Stimulated activated CD8-positive, alpha-beta memory T cell treated with anti-CD3 and anti-CD28 coated beads, Interleukin-2, amount 100 ng/mL, for 48 hours (primary cell): ENCODE data around the gene ZNF25.
"Not testable (repeated sequence)": the region's sequence is repeated elsewhere in the genome, so short reads cannot be mapped to it uniquely, and the experiment has no call there.

ENCODE experiments used
- DNase-seq, 2 donors: peaks; one replicate each; pipeline ENCODE4 v3.0.0-alpha.2; 2020; ENCODE audit warnings: low read depth in 2 of 2

ZNF25 gene

DNA sequence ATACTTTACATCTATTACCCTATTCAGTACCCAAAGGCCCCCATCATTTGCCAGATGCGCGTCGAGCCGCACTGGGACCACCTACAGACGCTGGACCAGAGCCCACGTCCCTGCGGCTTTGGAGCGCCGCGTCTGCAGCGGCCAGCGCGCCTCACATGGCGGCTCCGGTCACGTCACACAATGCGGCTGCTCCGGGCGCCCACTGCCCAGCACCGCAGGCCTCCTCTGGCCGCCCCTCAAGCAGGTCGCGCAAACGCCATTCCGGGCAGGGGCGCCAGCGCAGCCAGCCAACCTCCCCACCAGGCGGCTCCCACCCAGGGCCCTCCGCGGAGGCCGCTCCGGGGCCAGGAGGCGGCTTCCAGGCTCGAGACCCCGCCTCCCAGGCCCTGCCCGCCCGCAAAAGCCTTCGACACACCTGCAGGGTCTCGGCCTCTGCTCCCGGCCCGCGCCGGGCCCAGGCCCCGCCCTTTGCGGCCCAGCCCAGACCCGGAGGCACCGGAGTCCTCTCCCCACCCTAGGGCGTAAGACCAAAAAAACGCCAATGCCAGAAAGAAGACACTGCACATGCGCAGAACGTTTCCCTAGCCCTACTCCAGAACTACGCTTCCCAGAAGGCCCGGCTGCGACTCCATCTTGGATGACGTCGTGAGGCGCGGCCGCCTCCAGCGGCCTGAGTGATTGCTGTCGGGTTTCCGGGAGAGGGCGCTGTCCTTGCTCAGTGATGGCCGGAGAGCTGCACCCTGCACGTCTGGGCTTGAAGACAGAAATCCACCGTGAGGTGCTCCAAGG is at the start of gene ZNF25:
TSS of gene ZNF25 (minus strand) at position 557 of the 789 bp plus-strand sequence. CDS start 4,925 bp downstream, outside the sequence.
- DNase-seq = peak; percentile 92 to 93

GRCh38 chr10:38025283-38025682 is 48.8 kb upstream of the ZNF25 start:
- DNase-seq = no peak

GRCh38 chr10:38019124-38019523 is 42.7 kb upstream of the ZNF25 start:
- DNase-seq = not testable (repeated sequence)

- DNase-seq = no peak
Measured at GRCh38 chr10:38016354-38016753, 39.9 kb upstream of the ZNF25 start.

DNA sequence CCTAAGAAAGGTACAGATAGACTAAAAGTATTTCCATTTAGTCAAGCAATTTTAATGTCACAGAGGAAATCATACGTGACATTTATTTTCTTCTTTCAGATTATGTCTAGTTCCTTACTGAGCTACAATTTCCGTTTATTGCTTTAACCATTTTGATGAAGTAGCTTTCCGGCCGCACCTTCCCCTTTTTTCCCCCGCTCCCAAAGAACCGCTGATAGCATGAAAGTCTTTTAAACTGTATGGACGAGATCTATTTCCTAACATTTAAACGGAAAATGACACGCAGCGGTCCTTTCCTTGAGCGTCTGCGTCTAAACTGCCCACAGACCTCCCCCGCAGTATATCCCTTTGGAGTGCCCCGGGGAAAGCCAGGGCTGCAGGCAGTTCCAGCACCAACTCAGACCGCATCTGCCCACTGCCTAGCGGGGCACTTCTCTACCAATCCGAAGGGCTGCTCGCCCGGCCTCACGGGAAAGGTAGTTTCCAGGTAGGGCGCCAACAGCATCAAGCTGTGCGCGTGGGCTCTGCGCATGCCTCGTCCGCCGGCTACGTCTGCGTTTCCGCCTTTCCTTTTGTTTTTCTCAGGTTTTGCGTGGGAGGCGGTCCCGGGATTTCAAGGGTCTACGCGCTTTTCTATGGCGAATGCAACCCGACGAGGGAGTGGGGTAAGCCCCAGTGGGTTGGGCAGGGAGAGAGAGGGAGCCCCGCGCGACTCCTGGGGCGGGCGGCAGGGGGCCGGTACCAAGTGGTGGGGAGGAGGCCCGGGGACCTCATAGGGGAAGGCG is 33.9 kb upstream of the ZNF25 start, which contains the start of gene ZNF33A:
TSS of gene ZNF33A (plus strand) at position 557 of the 785 bp plus-strand sequence. CDS start 1,667 bp downstream, outside the sequence.
- DNase-seq = peak; percentile 77 to 85

GRCh38 chr10:38007991-38008390 is 31.5 kb upstream of the ZNF25 start:
- no peak for DNase-seq

GRCh38 chr10:38007551-38007950 is 31.1 kb upstream of the ZNF25 start:
- DNase-seq = no peak

DNA sequence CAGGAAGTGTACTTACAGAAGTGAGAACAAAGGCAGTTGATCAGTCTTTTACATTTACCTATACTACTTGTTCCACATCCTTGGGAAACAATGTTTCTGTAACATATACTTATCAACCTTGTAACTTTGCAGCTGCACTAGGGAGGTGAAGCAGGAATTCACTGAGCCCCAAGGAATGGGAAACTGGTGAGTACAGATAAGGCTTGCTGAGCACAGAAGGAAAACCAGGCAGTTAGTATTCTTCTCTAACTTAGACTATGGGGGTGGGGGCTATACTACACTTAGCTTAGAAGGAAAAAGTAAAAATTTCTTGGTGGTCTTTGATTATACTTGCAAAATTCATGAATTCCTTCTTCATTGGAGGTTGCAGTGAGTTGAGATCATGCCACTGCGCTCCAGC is 27.1 kb upstream of the ZNF25 start:
- DNase-seq = no peak

- no peak for DNase-seq
Measured at GRCh38 chr10:38003026-38003425, 26.6 kb upstream of the ZNF25 start.

- not testable (repeated sequence) for DNase-seq
Measured at GRCh38 chr10:38000474-38000873, 24.0 kb upstream of the ZNF25 start.

DNA sequence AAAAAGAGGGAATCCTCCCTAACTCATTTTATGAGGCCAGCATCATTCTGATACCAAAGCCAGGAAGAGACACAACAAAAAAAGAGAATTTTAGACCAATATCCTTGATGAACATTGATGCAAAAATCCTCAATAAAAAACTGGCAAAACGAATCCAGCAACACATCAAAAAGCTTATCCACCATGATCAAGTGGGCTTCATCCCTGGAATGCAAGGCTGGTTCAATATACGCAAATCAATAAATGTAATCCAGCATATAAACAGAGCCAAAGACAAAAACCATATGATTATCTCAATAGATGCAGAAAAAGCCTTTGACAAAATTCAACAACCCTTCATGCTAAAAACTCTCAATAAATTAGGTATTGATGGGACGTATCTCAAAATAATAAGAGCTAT is 22.5 kb upstream of the ZNF25 start:
- not testable (repeated sequence) for DNase-seq

- DNase-seq = no peak
Measured at GRCh38 chr10:37992083-37992482, 15.6 kb upstream of the ZNF25 start.

GRCh38 chr10:37991655-37992054 is 15.2 kb upstream of the ZNF25 start:
- no peak for DNase-seq

GRCh38 chr10:37976880-37977203 is 395 bp upstream of the ZNF25 start:
- DNase-seq = no peak

DNA sequence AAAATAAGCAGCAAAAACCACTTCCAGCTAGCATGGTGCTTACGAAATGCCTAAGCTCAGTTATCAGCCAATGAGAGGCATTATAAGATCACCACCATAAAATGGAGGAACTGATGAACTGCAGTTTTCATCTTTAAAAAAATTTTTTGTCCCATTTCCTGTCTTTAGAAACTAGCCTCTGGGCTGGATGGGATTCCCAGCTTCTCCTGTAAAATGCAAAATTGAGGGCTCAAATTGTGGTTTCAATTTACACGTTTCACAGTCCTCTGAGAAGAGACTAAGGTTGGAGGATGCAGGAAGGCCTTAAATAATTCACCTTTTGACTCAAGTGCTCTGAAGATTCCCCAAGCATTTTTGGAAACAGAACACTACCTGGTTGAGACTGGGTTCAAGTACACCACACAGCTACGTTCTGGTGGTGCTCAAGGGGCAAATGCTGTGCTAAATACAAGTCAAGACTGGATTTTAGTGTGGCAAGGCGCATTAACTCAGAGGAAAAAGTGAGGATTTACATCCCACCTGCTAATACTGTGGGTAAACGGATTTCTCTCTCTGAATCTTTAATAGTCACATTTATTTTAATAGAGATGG is 951 bp downstream of the ZNF25 start:
- DNase-seq = no peak

GRCh38 chr10:37972396-37972795 is 4.1 kb downstream of the ZNF25 start:
- no peak for DNase-seq

DNA sequence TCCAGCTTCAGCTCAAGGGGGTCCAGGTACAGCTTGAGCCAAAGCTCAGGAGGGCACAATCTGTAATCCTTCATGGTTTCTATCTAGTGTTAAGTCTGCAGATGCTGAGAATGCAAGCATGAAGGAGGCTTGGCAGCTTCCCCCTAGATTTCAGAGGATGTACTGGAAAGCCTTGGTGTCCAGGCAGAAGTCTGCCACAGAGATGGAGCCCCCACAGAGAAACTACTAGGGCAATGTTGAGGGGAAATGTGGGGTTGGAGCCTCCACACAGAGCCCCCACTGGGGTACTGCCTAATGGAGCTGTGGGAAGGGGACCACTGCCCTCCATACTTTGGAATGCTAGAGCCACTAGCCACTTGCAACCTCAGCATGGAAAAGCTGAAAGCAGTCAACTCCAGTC is 11.4 kb downstream of the ZNF25 start:
- no peak for DNase-seq

DNA sequence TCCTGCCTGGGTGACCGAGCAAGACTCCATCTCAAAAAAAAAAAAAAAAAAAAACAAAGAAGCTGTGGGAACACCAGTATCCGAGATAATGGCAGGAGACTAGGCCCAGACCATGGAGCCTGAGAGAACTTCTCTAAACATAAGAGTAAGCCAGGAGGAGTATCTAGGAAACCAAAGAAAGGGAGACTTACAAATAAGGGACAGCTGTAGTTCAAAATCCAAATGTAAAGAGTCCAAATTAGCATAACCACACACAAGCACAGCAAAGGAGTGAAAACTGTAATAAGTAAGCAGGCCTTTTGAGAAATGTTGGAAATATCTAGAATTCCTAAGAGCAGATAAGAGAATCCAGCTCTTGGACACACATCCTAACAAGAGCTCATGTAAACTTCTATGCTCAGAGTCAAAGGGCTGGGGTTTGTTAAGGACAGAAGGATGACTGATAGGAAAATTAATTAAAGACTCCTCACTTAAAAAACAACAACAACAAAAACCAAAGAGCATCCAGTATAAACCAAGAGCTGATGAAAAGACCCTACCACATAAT is 15.8 kb downstream of the ZNF25 start:
- no peak for DNase-seq

- DNase-seq = no peak
Measured at GRCh38 chr10:37957841-37958240, 18.6 kb downstream of the ZNF25 start.

DNA sequence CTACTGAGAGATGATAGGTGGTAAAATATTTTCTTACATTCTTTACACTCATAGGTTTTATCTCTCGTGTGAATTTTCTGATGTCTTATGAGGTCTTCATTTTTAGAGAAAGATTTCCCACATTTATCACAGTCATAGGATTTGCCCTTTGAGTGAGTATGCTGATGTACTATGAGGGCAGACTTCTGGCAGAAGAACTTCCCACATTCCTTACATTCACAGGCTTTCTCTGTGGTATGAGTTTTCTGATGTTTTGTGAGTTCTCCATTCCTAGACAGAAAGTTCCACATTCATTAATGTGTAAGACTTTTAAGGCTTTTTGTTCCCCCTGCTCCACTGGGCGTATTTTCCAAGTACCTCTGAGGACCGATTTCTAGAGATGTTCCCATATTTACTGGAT is 23.5 kb downstream of the ZNF25 start:
- DNase-seq = no peak

DNA sequence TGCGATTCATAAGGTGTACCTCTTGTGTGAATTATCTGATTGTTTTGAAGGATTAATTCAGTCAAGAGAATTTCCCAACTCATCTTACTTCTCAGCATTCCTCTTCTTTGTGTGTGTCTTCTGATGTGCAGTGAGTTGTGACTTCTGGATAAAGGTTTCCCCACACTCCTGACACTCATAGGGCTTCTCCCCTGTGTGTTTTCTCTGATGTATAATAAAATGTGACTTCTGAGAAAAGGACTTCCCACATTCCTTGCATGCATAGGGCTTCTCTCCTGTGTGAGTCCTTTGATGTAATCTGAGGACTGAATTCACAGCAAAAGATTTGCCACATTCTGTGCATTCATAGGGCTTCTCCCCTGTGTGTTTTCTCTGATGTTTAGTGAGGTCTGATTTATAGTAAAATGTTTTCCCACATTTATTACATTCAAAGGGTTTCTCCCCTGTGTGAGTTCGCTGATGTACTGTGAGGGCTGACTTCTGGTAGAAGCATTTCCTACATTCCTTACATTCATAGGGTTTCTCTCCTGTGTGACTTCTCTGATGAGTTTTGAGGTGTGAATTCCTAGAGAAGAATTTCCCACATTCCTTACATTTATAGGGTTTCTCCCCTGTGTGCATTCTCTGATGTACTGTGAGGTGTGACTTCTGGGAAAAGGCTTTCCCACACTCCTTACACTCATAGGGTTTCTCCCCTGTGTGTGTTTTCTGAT is 24.2 kb downstream of the ZNF25 start:
- DNase-seq = no peak

GRCh38 chr10:37948210-37948609 is 28.2 kb downstream of the ZNF25 start:
- no peak for DNase-seq
